Heart right ventricle (tissue), 16 donors: Measurements from ENCODE around the gene NUBPL. TPM values are rescaled to one million over a fixed set of nuclear protein-coding genes. Genes with fewer than 3 reads are reported as not detected.

Experiments
- ATAC-seq, 8 donors: fragments of 200-7000 bp; cut with Tn5 transposase; one replicate each; pipeline ENCODE4 v1.9.1; 2020; ENCODE audit warnings: mild to moderate bottlenecking in 8 of 8, moderate library complexity in 8 of 8, moderate number of reproducible peaks in 1 of 8
- DNase-seq, 2 donors: peaks; one replicate each; pipeline ENCODE4 v3.0.0-alpha.2; 2020
- H3K27ac ChIP-seq, 10 donors: fragments of 200-600 bp; sonication (generic) in 2 of 10; one replicate each; pipeline versions ENCODE4 v1.5.0 to v1.8.0; 2020 to 2022; ENCODE audit warnings: mild to moderate bottlenecking in 3 of 10
- H3K27me3 ChIP-seq, 7 donors: fragments of 200-600 bp; one replicate each; pipeline ENCODE4 v1.8.0; 2021 to 2022; ENCODE audit warnings: mild to moderate bottlenecking in 2 of 7
- H3K36me3 ChIP-seq, 9 donors: fragments of 200-600 bp; sonication (generic) in 1 of 9; one replicate each; pipeline versions ENCODE4 v1.5.0 to v1.8.0; 2020 to 2022; ENCODE audit warnings: mild to moderate bottlenecking in 2 of 9
- H3K4me1 ChIP-seq, 9 donors: fragments of 200-600 bp; sonication (generic) in 1 of 9; one replicate each; pipeline versions ENCODE4 v1.5.0 to v1.8.0; 2020 to 2022; ENCODE audit warnings: mild to moderate bottlenecking in 4 of 9
- H3K4me3 ChIP-seq, 10 donors: fragments of 200-600 bp; sonication (generic) in 2 of 10; one replicate each; pipeline versions ENCODE4 v1.5.0 to v1.8.0; 2020 to 2022; ENCODE audit warnings: mild to moderate bottlenecking in 7 of 10, moderate library complexity in 2 of 10
- H3K9me3 ChIP-seq, 11 donors: fragments of 200-600 bp in 10 of 11; sonication (generic) in 2 of 11; one replicate each; pipeline versions ENCODE4 v1.5.0 to v1.8.0; 2013 to 2022; ENCODE audit warnings: mild to moderate bottlenecking in 2 of 11, control low read depth in 1 of 11, moderate library complexity in 1 of 11
- WGBS, 2 donors: extraction: QIAGEN DNeasy Blood & Tissue Kit; methylation state at CpG; one replicate each; pipeline ENCODE4 v1.1.7; 2013; ENCODE audit warnings: inconsistent platforms in 1 of 2; 5-methylcytosine and 5-hydroxymethylcytosine counted together
- intact Hi-C, 10 donors: fragments of 100-400 bp; cut with DNase I; formaldehyde crosslinking; loops; one replicate each; pipeline versions ENCODE4 v1.11.1 to v1.14.2; 2022
- polyA plus RNA-seq, 2 donors: library from polyadenylated mRNA; stranded (reverse); fragments of 200-250 nt; gene quantifications; one replicate each; pipeline ENCODE4 v1.2.3, GENCODE V29; 2013
- total RNA-seq, 10 donors: library from RNA; stranded (reverse); fragmentation: NEBNext Ultra II Directional in 3 of 10; extraction: Animal tissue kit (Norgen Biotek cat#: 25700) in 3 of 10; gene quantifications; one replicate each; pipeline versions ENCODE4 v1.2.1 to v1.2.4, GENCODE V29; 2021 to 2023
- TF ChIP-seq, protein P1 (sequence below), 9 donors: fragments of 200-600 bp; sonication (generic) in 2 of 9; IDR thresholded peaks; one replicate each; pipeline versions ENCODE4 v1.5.0 to v1.8.0; 2021 to 2022; ENCODE audit warnings: antibody characterized with exemption in 9 of 9, mild to moderate bottlenecking in 5 of 9, moderate library complexity in 1 of 9
- donor health status: Arrhythmogenic right ventricular cardiomyopathy.
- donor health status: ischemic (EF 13 %, LVEDD 7.1; RV severe dilation, severe dysfunction).
- donor health status: healthy with polysubstance abuse.
- donor health status: DM: no; HTN: yes; CAD: no.
- donor health status: DM: no; HTN: no; CAD: no.
- donor health status: ischemic (EF 25% LVEDD 6.9; RV normal size, moderate dysfunction).
- donor health status: ischemic (EF 25% LVEDD 5.7; RV mildly dilated, moderate dysfunction).
- donor health status: healthy.
- donor health status: DM: yes; HTN: yes; CAD: no.
- donor health status: Ischemic cardiomyopathy.
- donor health status: ischemic (EF 35%, LVEDD 5.7; RV mildly dilated, moderate dysfunction).
- donor health status: nonischemic (EF 11% LVEDD 7.7; RV severe dilation, severe dysfunction).
- donor health status: DM: yes; HTN: yes; CAD: no.
- donor health status: PGD.
- donor health status: ischemic (EF 29% LVEDD 5.4; RV normal size, mild dysfunction).
- donor health status: nonischemic (EF 23%, LVEDD 6.1; RV moderate dilation, normal function).

NUBPL gene
- total and polyA plus RNA-seq, 12 donors: 4.0 to 32.0 (median 24.1) TPM

- Histone ChIP-seq H3K4me3 (no peak overlapping the region), H3K27ac (no peak overlapping the region), H3K9me3 (peaks cover 0 to 29% (median 0%) of the 10 kb centered on the region in 11 donors), H3K36me3 (no peaks in the 10 kb centered on the region), H3K4me1 (no peaks in the 10 kb centered on the region), H3K27me3 (no peaks in the 10 kb centered on the region)
- 79% methylated on average over 1 of the region's 1 CpG for WGBS, 2 donors
- TF ChIP-seq, protein P1, sequence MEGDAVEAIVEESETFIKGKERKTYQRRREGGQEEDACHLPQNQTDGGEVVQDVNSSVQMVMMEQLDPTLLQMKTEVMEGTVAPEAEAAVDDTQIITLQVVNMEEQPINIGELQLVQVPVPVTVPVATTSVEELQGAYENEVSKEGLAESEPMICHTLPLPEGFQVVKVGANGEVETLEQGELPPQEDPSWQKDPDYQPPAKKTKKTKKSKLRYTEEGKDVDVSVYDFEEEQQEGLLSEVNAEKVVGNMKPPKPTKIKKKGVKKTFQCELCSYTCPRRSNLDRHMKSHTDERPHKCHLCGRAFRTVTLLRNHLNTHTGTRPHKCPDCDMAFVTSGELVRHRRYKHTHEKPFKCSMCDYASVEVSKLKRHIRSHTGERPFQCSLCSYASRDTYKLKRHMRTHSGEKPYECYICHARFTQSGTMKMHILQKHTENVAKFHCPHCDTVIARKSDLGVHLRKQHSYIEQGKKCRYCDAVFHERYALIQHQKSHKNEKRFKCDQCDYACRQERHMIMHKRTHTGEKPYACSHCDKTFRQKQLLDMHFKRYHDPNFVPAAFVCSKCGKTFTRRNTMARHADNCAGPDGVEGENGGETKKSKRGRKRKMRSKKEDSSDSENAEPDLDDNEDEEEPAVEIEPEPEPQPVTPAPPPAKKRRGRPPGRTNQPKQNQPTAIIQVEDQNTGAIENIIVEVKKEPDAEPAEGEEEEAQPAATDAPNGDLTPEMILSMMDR (IDR thresholded peaks at IDR 0.05): no peak
- intact Hi-C loops: no loop called here
- no peak for ATAC-seq
- no peak for DNase-seq
These were observed 99.5 kb downstream of the NUBPL start for GRCh38 chr14:31660728-31661127.

DNA sequence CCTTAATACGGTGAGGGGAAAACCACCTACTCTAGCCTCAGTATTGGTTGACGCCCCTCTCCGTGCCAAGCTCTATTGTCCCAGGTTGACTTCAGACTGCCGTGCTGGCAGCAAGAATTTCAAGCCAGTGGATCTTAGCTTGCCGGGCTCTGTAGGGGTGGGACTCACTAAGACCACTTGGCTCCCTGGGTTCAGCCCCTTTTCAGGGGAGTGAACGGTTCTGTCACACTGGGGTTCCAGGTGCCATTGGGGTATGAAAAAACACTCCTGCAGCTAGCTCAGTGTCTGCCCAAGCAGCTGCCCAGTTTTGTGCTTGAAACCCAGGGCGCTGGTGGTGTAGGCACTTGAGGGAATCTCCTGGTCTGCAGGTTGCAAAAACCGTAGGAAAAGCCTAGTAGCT lies 107.1 kb downstream of the NUBPL start:
- 93 to 94% methylated on average over 8 of the region's 8 CpGs for WGBS, 2 donors
- TF ChIP-seq, protein P1 (IDR thresholded peaks at IDR 0.05): no peak
- ATAC-seq (no peak), DNase-seq (no peak)
- no peaks in the 10 kb centered on the region for H3K36me3 ChIP-seq
- no peaks in the 10 kb centered on the region for H3K4me1 ChIP-seq
- H3K4me3 ChIP-seq: no peak overlapping the region
- peaks cover 0 to 41% (median 13%) of the 10 kb centered on the region in 11 donors for H3K9me3 ChIP-seq
- H3K27me3 ChIP-seq: no peaks in the 10 kb centered on the region
- no peak overlapping the region for H3K27ac ChIP-seq
- intact Hi-C loops: no loop called here

DNA sequence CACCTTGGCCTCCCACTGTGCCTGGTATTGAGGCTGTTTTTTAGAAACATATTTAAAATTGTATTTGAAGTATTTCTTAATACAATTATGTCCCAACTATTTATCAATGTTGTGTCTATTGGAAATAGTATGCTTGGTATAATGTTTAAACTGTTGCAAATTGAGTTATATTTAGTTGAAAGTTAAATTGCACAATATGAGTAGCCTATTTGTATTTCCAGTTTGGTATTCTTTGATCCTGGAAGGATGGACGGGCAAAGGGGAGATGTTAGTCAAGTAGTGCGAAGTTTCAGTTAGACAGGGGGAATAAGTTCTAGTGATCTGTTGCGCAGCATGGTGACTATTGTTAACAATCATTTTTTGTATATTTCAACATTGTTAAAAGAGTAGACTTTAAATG lies 111.5 kb downstream of the NUBPL start:
- ATAC-seq (no peak), DNase-seq (no peak)
- Histone ChIP-seq H3K4me3 (no peak overlapping the region), H3K27me3 (no peaks in the 10 kb centered on the region), H3K27ac (no peak overlapping the region), H3K9me3 (peaks cover 0 to 18% (median 6%) of the 10 kb centered on the region in 11 donors), H3K4me1 (no peaks in the 10 kb centered on the region), H3K36me3 (no peaks in the 10 kb centered on the region)
- TF ChIP-seq, protein P1 (IDR thresholded peaks at IDR 0.05): no peak
- intact Hi-C loops: no loop called here
- 81 to 95% methylated on average over 3 of the region's 3 CpGs for WGBS, 2 donors

- TF ChIP-seq, protein P1 (IDR thresholded peaks at IDR 0.05): no peak
- WGBS, 2 donors: 65 to 94% methylated on average over 3 of the region's 3 CpGs
- no peak for ATAC-seq
- no peak for DNase-seq
- H3K4me3 ChIP-seq: no peak overlapping the region
- intact Hi-C loops: no loop called here
- H3K4me1 ChIP-seq: no peaks in the 10 kb centered on the region
- no peak overlapping the region for H3K27ac ChIP-seq
- peaks cover 0 to 4% (median 0%) of the 10 kb centered on the region in 11 donors for H3K9me3 ChIP-seq
- no peaks in the 10 kb centered on the region for H3K27me3 ChIP-seq
- H3K36me3 ChIP-seq: no peaks in the 10 kb centered on the region
These were observed 115.8 kb downstream of the NUBPL start for GRCh38 chr14:31677052-31677451.
